ENCODE measurements around the gene EFS. TPM values are rescaled to one million over a fixed set of nuclear protein-coding genes. Genes with fewer than 3 reads are reported as not detected.

Gene EFS
- total RNA-seq, 3 donors from 2014 or later: 15.7 to 24.6 (median 18.0) TPM

- intact Hi-C loops (cut with DNase I; ENCODE audit: low total_unique reads): loop anchor here (10.0 kb wide), 1 partner anchor 77 kb away; the partner anchor contains the start of gene HOMEZ
- DNase-seq (ENCODE audit: low spot score in 2 of 2): no peak
- peak overlapping the region; percentile 59 to 78 for H3K27ac ChIP-seq
- H3K9me3 ChIP-seq: no peaks in the 10 kb centered on the region
- no peaks in the 10 kb centered on the region for H3K36me3 ChIP-seq
- no peak overlapping the region for H3K4me3 ChIP-seq
- peaks cover 6 to 10% of the 10 kb centered on the region in 2 donors for H3K4me1 ChIP-seq
- TF ChIP-seq, protein P1, sequence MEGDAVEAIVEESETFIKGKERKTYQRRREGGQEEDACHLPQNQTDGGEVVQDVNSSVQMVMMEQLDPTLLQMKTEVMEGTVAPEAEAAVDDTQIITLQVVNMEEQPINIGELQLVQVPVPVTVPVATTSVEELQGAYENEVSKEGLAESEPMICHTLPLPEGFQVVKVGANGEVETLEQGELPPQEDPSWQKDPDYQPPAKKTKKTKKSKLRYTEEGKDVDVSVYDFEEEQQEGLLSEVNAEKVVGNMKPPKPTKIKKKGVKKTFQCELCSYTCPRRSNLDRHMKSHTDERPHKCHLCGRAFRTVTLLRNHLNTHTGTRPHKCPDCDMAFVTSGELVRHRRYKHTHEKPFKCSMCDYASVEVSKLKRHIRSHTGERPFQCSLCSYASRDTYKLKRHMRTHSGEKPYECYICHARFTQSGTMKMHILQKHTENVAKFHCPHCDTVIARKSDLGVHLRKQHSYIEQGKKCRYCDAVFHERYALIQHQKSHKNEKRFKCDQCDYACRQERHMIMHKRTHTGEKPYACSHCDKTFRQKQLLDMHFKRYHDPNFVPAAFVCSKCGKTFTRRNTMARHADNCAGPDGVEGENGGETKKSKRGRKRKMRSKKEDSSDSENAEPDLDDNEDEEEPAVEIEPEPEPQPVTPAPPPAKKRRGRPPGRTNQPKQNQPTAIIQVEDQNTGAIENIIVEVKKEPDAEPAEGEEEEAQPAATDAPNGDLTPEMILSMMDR (IDR thresholded peaks at IDR 0.05): no peak
- TF ChIP-seq POLR2AphosphoS5 (IDR thresholded peaks at IDR 0.05): peak in 2 of 3 donors; percentile 35 to 36
- no peaks in the 10 kb centered on the region for H3K27me3 ChIP-seq
Observed at GRCh38 chr14:23361320-23361719, 3.7 kb downstream of the EFS start.

- Histone ChIP-seq H3K9me3 (no peaks in the 10 kb centered on the region), H3K4me1 (peaks cover 6 to 10% of the 10 kb centered on the region in 2 donors), H3K36me3 (no peaks in the 10 kb centered on the region), H3K27me3 (no peaks in the 10 kb centered on the region), H3K4me3 (no peak overlapping the region), H3K27ac (peak overlapping the region; percentile 59 to 78)
- DNase-seq (ENCODE audit: low spot score in 2 of 2): no peak
- intact Hi-C loops (cut with DNase I; ENCODE audit: low total_unique reads): loop anchor here (10.0 kb wide), 1 partner anchor 76 kb away; the partner anchor contains the start of gene HOMEZ
- TF ChIP-seq POLR2AphosphoS5 (IDR thresholded peaks at IDR 0.05) (no peak), POLR2A (IDR thresholded peaks at IDR 0.05) (no peak)
- TF ChIP-seq, protein P1 (IDR thresholded peaks at IDR 0.05): peak in 1 of 3 donors; percentile 21
Observed at GRCh38 chr14:23360496-23360895, 4.5 kb downstream of the EFS start.

GRCh38 chr14:23359722-23360447 lies 5.1 kb downstream of the EFS start:
- intact Hi-C loops (cut with DNase I; ENCODE audit: low total_unique reads): loop anchor here (10.0 kb wide), 1 partner anchor 75 kb away; the partner anchor contains the start of gene HOMEZ

GRCh38 chr14:23359167-23359626 lies 5.8 kb downstream of the EFS start:
- DNase-seq (ENCODE audit: low spot score in 2 of 2): no peak
- Histone ChIP-seq H3K36me3 (no peaks in the 10 kb centered on the region), H3K9me3 (no peaks in the 10 kb centered on the region), H3K4me3 (no peak overlapping the region), H3K27ac (peak overlapping the region; percentile 59 to 78), H3K27me3 (no peaks in the 10 kb centered on the region), H3K4me1 (peaks cover 6 to 10% of the 10 kb centered on the region in 2 donors)
- TF ChIP-seq, protein P1 (IDR thresholded peaks at IDR 0.05): no peak
- no peak for TF ChIP-seq POLR2A (IDR thresholded peaks at IDR 0.05)
- TF ChIP-seq POLR2AphosphoS5 (IDR thresholded peaks at IDR 0.05): no peak
- intact Hi-C loops (cut with DNase I; ENCODE audit: low total_unique reads): no loop called here

More at GRCh38 chr14:23359722-23360447, 5.1 kb downstream of the EFS start:
- H3K36me3 ChIP-seq: no peaks in the 10 kb centered on the region
- peaks cover 6 to 10% of the 10 kb centered on the region in 2 donors for H3K4me1 ChIP-seq
- no peaks in the 10 kb centered on the region for H3K9me3 ChIP-seq
- H3K4me3 ChIP-seq: no peak overlapping the region
- DNase-seq (ENCODE audit: low spot score in 2 of 2): no peak
- H3K27me3 ChIP-seq: no peaks in the 10 kb centered on the region
- no peak for TF ChIP-seq POLR2A (IDR thresholded peaks at IDR 0.05)
- no peak for TF ChIP-seq POLR2AphosphoS5 (IDR thresholded peaks at IDR 0.05)
- TF ChIP-seq, protein P1 (IDR thresholded peaks at IDR 0.05): no peak
- H3K27ac ChIP-seq: peak overlapping the region; percentile 59 to 78

DNA sequence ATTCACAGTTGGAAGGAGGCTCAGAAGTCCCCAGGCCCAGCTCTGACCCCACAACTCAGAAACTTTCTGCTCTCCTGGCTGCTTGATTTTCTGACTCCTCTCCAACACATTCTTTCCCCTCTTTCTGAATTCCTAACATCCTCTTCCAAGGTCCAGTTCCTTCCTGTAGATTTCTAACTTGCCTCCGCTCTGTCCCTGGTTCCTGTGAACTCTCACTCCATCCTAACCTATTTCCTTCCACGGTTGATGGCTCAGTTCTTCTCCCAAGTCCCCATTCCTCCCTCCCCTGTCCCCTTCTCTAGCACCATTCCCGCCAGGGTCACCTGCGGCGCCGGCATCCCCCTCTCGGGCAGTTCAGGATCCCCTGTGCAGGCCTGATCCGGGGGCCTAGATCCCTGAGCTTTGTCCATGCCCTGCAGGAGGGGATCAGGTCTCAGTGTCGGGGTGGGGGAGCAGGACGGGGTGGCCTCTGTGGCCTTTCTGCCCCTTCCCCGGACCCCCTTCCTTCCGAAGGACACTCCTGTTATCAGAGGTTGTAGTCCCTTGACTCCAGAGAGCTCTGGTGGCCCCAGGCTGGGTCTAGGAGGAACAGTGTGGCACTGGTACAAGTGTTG lies 6.3 kb downstream of the EFS start:
- Histone ChIP-seq H3K4me1 (peaks cover 2 to 10% of the 10 kb centered on the region in 2 donors), H3K36me3 (no peaks in the 10 kb centered on the region), H3K4me3 (no peak overlapping the region), H3K27me3 (no peaks in the 10 kb centered on the region), H3K27ac (peak overlapping the region; percentile 22 to 78), H3K9me3 (no peaks in the 10 kb centered on the region)
- intact Hi-C loops (cut with DNase I; ENCODE audit: low total_unique reads): no loop called here
- no peak for DNase-seq (ENCODE audit: low spot score in 2 of 2)
- no peak for TF ChIP-seq POLR2A (IDR thresholded peaks at IDR 0.05)
- TF ChIP-seq, protein P1 (IDR thresholded peaks at IDR 0.05): no peak
- TF ChIP-seq POLR2AphosphoS5 (IDR thresholded peaks at IDR 0.05): no peak

Measured in breast epithelium (tissue), 4 donors.